ENCODE results near the gene AATK. TPM values are rescaled to one million over a fixed set of nuclear protein-coding genes. Genes with fewer than 3 reads are reported as not detected.

Gene AATK
- total and polyA plus RNA-seq, 9 of the 15 experiments (the other 6 are each of a cell fraction or from before 2014, with no cell fraction given), result 0.11 to 0.55 (median 0.38) TPM; not detected in 5

DNA sequence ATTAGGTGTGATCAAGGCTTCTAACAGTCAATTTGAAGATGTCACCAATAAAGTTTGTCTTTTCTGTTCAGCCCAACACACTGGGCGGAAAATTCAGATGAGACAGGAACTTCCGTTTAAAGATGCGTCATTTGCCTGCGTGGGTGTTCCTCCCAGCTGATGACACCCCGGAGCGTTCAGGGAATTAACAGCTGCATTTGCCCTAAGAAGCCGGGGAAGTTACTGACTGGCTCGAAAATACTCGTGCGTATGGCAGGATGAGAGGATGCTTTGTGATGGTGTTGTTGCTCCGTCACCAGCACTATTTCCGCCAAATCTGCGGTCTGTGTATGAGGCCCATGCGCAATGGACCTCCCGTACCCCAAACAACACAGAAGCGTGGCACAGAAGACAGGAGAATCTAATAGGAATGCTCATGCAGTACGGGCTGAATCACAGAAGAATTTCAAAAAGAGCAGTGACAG is 12.6 kb downstream of the AATK start (continued):
- TF ChIP-seq, protein P1, sequence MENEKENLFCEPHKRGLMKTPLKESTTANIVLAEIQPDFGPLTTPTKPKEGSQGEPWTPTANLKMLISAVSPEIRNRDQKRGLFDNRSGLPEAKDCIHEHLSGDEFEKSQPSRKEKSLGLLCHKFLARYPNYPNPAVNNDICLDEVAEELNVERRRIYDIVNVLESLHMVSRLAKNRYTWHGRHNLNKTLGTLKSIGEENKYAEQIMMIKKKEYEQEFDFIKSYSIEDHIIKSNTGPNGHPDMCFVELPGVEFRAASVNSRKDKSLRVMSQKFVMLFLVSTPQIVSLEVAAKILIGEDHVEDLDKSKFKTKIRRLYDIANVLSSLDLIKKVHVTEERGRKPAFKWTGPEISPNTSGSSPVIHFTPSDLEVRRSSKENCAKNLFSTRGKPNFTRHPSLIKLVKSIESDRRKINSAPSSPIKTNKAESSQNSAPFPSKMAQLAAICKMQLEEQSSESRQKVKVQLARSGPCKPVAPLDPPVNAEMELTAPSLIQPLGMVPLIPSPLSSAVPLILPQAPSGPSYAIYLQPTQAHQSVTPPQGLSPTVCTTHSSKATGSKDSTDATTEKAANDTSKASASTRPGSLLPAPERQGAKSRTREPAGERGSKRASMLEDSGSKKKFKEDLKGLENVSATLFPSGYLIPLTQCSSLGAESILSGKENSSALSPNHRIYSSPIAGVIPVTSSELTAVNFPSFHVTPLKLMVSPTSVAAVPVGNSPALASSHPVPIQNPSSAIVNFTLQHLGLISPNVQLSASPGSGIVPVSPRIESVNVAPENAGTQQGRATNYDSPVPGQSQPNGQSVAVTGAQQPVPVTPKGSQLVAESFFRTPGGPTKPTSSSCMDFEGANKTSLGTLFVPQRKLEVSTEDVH (IDR thresholded peaks at IDR 0.05; ENCODE audit: low read depth, partially characterized antibody), result no peak
- no peak for TF ChIP-seq POLR2G (IDR thresholded peaks at IDR 0.05; ENCODE audit: low read depth, low read length)
- TF ChIP-seq, protein P2, sequence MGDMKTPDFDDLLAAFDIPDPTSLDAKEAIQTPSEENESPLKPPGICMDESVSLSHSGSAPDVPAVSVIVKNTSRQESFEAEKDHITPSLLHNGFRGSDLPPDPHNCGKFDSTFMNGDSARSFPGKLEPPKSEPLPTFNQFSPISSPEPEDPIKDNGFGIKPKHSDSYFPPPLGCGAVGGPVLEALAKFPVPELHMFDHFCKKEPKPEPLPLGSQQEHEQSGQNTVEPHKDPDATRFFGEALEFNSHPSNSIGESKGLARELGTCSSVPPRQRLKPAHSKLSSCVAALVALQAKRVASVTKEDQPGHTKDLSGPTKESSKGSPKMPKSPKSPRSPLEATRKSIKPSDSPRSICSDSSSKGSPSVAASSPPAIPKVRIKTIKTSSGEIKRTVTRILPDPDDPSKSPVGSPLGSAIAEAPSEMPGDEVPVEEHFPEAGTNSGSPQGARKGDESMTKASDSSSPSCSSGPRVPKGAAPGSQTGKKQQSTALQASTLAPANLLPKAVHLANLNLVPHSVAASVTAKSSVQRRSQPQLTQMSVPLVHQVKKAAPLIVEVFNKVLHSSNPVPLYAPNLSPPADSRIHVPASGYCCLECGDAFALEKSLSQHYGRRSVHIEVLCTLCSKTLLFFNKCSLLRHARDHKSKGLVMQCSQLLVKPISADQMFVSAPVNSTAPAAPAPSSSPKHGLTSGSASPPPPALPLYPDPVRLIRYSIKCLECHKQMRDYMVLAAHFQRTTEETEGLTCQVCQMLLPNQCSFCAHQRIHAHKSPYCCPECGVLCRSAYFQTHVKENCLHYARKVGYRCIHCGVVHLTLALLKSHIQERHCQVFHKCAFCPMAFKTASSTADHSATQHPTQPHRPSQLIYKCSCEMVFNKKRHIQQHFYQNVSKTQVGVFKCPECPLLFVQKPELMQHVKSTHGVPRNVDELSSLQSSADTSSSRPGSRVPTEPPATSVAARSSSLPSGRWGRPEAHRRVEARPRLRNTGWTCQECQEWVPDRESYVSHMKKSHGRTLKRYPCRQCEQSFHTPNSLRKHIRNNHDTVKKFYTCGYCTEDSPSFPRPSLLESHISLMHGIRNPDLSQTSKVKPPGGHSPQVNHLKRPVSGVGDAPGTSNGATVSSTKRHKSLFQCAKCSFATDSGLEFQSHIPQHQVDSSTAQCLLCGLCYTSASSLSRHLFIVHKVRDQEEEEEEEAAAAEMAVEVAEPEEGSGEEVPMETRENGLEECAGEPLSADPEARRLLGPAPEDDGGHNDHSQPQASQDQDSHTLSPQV (IDR thresholded peaks at IDR 0.05), result no peak
- no peak for TF ChIP-seq ZNF384 (IDR thresholded peaks at IDR 0.05; ENCODE audit: low read depth, low read length)
- no peak for TF ChIP-seq PRPF4 (IDR thresholded peaks at IDR 0.05; ENCODE audit: insufficient read depth, low read depth, low read length, poor library complexity, severe bottlenecking)
- no peak for TF ChIP-seq CBX5 (IDR thresholded peaks at IDR 0.05; ENCODE audit: borderline replicate concordance, low read depth)
- 0 out of 2 replicates have a peak, but pooled peaks have one; percentile 34 for TF ChIP-seq SMARCC2 (IDR thresholded peaks at IDR 0.05; ENCODE audit: low read depth)
- TF ChIP-seq TARDBP (IDR thresholded peaks at IDR 0.05), result no peak
- TF ChIP-seq, protein P3, sequence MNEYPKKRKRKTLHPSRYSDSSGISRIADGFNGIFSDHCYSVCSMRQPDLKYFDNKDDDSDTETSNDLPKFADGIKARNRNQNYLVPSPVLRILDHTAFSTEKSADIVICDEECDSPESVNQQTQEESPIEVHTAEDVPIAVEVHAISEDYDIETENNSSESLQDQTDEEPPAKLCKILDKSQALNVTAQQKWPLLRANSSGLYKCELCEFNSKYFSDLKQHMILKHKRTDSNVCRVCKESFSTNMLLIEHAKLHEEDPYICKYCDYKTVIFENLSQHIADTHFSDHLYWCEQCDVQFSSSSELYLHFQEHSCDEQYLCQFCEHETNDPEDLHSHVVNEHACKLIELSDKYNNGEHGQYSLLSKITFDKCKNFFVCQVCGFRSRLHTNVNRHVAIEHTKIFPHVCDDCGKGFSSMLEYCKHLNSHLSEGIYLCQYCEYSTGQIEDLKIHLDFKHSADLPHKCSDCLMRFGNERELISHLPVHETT (CRISPR knock-in tag; conservative IDR thresholded peaks at IDR 0.05 in 1 of 2, IDR thresholded peaks at IDR 0.05 in 1 of 2), result no peak
- TF ChIP-seq, protein P4, sequence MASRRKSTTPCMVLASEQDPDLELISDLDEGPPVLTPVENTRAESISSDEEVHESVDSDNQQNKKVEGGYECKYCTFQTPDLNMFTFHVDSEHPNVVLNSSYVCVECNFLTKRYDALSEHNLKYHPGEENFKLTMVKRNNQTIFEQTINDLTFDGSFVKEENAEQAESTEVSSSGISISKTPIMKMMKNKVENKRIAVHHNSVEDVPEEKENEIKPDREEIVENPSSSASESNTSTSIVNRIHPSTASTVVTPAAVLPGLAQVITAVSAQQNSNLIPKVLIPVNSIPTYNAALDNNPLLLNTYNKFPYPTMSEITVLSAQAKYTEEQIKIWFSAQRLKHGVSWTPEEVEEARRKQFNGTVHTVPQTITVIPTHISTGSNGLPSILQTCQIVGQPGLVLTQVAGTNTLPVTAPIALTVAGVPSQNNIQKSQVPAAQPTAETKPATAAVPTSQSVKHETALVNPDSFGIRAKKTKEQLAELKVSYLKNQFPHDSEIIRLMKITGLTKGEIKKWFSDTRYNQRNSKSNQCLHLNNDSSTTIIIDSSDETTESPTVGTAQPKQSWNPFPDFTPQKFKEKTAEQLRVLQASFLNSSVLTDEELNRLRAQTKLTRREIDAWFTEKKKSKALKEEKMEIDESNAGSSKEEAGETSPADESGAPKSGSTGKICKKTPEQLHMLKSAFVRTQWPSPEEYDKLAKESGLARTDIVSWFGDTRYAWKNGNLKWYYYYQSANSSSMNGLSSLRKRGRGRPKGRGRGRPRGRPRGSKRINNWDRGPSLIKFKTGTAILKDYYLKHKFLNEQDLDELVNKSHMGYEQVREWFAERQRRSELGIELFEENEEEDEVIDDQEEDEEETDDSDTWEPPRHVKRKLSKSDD (conservative IDR thresholded peaks at IDR 0.05; ENCODE audit: low read length), result no peak
- TF ChIP-seq KAT8 (IDR thresholded peaks at IDR 0.05; ENCODE audit: low read depth), result no peak
- peak; percentile 23; the same call in 1 of the 2 replicates for TF ChIP-seq CBFA2T3 (IDR thresholded peaks at IDR 0.05)
- TF ChIP-seq ZNF695 (CRISPR knock-in tag; IDR thresholded peaks at IDR 0.05), result no peak
- TF ChIP-seq TAF15 (IDR thresholded peaks at IDR 0.05; ENCODE audit: low read depth, low read length), result no peak
- TF ChIP-seq EP400 (IDR thresholded peaks at IDR 0.05), result peak; percentile 51; the same call in 1 of the 2 replicates
- no peak for TF ChIP-seq STAG1 (CRISPR knock-in tag; IDR thresholded peaks at IDR 0.05; ENCODE audit: borderline replicate concordance)
- TF ChIP-seq PTTG1 (tag; IDR thresholded peaks at IDR 0.05; ENCODE audit: low read depth), result no peak
- TF ChIP-seq E2F3 (CRISPR knock-in tag; IDR thresholded peaks at IDR 0.05), result no peak
